Epithelial cell of proximal tubule (primary cell): ENCODE data around the gene PSKH1. TPM values are rescaled to one million over a fixed set of nuclear protein-coding genes. Genes with fewer than 3 reads are reported as not detected.

Source experiments
- DNase-seq: peaks from one replicate; pipeline ENCODE4 v3.0.0-alpha.2; 2011; ENCODE audit warnings: low read depth
- H3K4me3 ChIP-seq: 2 replicates; pipeline ENCODE4 v1.5.1; 2011; ENCODE audit warnings: low read depth, mild to moderate bottlenecking, low read length
- total RNA-seq: library from RNA; depleted of rRNA; stranded (reverse); fragments of >200 nt; gene quantifications from 2 replicates; pipeline ENCODE4 v1.2.3, GENCODE V29; 2015
- TF ChIP-seq, protein P1 (sequence below): conservative IDR thresholded peaks from 2 replicates; pipeline ENCODE4 v1.5.1; 2012; ENCODE audit warnings: low read depth, mild to moderate bottlenecking, low read length

The PSKH1 gene
- total RNA-seq: 6.7 and 8.1 TPM in 2 replicates

DNA sequence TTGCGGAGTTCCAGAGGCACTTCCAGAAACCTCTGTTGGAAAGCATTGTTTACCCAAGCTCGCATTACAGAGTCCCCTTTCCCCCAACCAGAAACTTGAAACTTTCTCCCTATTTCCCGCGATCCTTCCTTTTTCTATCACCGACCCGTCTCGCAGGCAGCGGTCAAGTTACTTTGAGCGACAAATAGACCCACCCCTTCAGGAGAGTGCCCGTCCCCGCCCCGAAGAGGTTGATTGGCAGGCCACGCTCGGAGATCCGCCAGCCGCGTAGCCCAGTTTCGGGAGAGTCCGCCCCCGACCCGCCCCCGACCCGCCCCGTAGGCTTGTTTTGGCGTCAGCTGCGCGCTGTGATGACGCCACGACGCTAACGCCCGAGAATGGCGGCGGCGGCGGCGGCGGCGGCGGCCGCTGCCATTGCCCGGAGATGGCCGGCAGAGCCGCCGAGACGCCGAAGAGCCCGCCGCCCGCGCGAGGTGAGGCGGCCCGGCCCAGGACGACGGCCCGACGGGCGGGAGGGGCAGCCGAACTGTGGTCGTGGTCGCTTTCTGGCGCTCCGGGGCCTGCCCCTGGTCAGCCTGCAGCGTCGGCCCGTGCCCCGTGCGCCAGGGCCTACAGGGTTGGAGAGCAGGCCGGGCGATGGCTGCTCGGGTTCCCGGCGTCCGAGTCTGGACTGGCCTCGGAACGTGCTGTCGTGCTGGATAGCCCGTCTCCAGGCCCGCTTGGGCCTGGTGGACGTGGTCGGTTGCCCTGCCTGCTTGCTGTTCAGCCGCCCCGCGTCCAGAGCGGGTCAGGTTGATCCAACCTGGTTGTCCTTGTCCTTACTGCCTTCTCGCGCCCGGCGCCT lies at the start of gene PSKH1:
Gene PSKH1, plus strand, starts transcription at position 356 of the 844 bp plus-strand sequence. CDS start 15,496 bp downstream, outside the sequence.
- H3K4me3 ChIP-seq: peak within 1 kb of the TSS; percentile 98
- DNase-seq: no peak
- TF ChIP-seq, protein P1, sequence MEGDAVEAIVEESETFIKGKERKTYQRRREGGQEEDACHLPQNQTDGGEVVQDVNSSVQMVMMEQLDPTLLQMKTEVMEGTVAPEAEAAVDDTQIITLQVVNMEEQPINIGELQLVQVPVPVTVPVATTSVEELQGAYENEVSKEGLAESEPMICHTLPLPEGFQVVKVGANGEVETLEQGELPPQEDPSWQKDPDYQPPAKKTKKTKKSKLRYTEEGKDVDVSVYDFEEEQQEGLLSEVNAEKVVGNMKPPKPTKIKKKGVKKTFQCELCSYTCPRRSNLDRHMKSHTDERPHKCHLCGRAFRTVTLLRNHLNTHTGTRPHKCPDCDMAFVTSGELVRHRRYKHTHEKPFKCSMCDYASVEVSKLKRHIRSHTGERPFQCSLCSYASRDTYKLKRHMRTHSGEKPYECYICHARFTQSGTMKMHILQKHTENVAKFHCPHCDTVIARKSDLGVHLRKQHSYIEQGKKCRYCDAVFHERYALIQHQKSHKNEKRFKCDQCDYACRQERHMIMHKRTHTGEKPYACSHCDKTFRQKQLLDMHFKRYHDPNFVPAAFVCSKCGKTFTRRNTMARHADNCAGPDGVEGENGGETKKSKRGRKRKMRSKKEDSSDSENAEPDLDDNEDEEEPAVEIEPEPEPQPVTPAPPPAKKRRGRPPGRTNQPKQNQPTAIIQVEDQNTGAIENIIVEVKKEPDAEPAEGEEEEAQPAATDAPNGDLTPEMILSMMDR: no peak

DNA sequence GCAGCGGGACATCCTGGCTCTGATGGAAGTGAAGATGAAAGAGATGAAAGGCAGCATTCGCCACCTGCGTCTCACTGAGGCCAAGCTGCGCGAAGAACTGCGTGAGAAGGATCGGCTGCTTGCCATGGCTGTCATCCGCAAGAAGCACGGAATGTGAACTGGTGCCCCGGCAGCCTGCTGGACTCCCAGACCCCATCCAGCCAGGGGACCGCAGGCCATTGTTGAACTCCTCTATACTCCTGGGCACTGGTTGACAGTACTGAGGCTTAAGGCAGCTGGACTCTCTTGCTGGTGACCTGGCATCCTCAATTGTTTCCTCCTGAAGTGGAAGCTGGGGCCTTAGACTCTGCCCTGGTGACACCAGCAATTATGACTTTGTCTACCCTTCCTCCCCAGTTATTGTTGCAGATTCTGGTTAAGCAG lies 49.7 kb upstream of the PSKH1 start:
- no peak for DNase-seq
- peak overlapping the region; percentile 92 for H3K4me3 ChIP-seq
- TF ChIP-seq, protein P1: no peak

DNA sequence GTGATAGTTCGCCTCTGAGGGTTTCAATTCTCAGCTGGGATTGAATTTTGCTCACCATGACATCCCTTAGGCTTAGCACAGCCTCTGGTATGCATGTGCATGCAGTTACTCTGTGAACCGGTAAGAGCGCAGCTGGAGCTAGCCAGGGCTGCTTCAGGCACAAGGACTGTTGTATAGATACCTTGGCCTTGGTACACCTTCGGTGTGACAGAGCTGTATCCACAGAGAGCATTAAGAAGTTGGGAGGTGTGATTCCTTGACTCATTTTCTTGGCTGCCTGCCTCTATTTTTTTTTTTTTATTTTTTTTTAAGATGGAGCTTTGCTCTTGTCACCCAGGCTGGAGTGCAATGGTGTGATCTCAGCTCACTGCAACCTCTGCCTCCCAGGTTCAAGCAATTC lies 48.6 kb upstream of the PSKH1 start:
- peak overlapping the region; percentile 18 for H3K4me3 ChIP-seq
- TF ChIP-seq, protein P1: no peak
- DNase-seq: no peak

DNA sequence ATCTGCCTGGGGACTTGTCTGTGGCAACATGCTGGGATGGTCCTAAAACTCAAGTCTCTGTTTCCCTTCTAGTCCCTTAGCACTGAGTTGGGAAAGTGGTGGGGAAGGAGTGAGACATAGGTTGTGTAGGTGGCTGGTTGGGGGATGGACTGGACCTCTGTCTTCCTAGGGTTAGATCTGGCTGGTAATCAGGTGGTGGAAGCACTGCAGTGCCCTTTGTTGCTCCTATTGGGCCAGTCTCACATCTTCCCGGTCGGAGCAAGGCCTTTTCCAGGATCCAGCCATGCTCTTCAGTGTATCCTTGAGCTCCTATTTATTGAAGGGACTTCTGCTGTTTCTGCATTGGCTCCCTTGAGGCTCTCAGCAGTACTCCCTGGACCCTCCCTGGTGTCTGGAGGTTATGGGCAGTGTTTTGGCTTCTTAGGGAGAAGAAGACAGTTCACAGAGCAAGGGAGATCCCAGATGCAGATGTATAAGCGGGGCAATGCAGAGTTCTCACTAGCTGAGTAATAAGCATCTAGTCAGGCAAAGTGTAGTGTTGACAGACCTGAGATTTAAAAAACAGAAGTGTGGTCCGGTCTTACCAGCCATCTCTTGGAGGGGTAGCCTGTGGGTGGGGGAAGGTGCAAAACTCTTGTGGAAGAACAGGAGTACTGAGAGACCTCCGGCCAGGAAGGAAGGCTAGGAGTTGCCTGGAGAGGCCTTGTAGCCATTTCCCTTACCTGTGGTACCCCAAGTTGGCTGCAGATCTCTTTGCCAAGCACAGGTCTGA lies 47.6 kb upstream of the PSKH1 start:
- DNase-seq: no peak
- peak overlapping the region; percentile 99 for H3K4me3 ChIP-seq
- TF ChIP-seq, protein P1: no peak

DNA sequence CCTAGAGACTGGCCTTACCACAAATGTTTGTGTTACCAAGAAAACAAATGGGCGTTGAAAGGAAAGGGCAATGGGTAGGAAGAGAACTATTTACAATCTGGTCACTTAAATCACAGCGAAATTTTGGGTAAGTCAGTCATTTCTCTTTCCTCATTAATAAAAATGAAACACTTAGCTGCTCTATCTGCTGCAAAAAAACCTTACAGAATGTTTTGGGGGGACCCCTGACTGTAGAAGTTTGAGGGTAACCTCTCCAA lies 47.1 kb upstream of the PSKH1 start:
- DNase-seq: no peak
- H3K4me3 ChIP-seq: peak overlapping the region; percentile 99
- TF ChIP-seq, protein P1: no peak

DNA sequence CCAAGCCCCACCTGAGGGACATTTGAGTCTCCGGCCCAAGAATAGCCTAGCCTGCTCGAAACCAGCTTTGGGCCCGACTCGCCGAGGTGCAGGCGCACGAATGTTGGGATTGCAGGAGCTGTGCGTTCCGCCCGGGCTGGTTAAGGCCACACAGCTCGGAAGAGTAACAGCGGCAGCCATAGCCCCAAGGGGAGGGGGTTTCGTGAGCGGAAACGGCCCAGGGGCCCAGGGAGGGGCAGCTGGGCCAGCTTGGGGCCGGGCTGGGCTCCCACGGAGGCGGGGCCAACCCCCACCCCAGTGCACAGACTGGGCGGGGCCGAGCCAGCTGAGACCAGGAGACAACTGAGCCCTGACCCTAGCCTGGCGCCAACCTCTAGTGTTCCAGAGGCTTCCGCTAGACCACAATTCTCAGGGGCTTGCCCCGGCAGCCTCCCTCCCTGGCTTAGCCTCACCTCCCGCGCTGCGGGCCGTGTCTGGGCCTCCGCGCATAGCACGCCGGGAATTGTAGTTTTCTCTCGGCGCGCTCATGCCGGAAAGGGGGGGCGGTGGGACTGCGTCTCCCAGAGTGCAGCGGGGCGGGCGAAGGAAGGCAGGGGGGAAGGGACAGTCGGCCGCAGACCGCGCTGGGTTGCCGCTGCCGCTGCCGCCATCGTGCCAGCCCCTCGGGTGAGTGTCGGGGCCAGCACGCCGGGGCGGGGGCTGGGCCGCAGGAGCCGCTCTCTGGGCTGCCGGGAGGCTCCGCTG lies 46.6 kb upstream of the PSKH1 start, which contains the start of gene NUTF2:
Gene NUTF2, plus strand, starts transcription at position 614 of the 744 bp plus-strand sequence. CDS start 18,198 bp downstream, outside the sequence.
- peak within 1 kb of the TSS; percentile 99 for H3K4me3 ChIP-seq
- TF ChIP-seq, protein P1: no peak
- DNase-seq: no peak
